GM13976 (cell line): Measurements from ENCODE around the gene GDA.
"Not testable (repeated sequence)": the region's sequence is repeated elsewhere in the genome, so short reads cannot be mapped to it uniquely, and the experiment has no call there.

Source experiments
- DNase-seq: peaks from one replicate; pipeline ENCODE4 v3.0.0; 2012; ENCODE audit warnings: low spot score
- in situ Hi-C: fragments of 300-500 bp; cut with MboI; formaldehyde crosslinking; loops from one replicate; pipeline ENCODE4 v1.12.0; 2022; ENCODE audit warnings: low sequenced_read_pairs, mixed read lengths, inconsistent platforms; ENCODE audit not compliant: unreplicated experiment
- TF ChIP-seq, protein P1 (sequence below): IDR thresholded peaks from 2 replicates; pipeline ENCODE4 v1.5.1; 2012; ENCODE audit warnings: borderline replicate concordance, mild to moderate bottlenecking; ENCODE audit not compliant: insufficient read depth; ENCODE audit errors: extremely low read depth, missing control alignments, control extremely low read depth

Gene GDA

DNA sequence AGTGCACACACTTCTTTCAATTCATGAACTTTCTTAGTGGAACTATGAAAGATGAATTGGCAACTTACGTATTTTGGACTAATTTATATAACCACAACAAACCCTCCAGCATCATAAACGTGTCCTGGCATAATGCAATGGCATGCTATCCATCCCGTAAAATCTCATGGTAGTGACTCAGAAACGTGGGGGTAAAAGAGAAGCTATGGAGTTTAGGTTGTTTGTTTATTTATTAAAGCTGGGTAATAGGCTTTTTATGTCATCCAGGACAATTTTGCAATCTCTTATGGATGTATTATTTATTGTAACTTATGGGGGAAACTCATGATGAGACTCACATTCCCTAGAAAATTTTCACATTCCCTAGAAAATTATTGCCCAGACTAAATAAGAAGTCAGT is 106.3 kb downstream of the GDA start:
- in situ Hi-C loops = loop anchor here (25.0 kb wide), 1 partner anchor 443 kb away; no protein-coding TSS in a partner anchor
- DNase-seq = no peak
- TF ChIP-seq, protein P1, sequence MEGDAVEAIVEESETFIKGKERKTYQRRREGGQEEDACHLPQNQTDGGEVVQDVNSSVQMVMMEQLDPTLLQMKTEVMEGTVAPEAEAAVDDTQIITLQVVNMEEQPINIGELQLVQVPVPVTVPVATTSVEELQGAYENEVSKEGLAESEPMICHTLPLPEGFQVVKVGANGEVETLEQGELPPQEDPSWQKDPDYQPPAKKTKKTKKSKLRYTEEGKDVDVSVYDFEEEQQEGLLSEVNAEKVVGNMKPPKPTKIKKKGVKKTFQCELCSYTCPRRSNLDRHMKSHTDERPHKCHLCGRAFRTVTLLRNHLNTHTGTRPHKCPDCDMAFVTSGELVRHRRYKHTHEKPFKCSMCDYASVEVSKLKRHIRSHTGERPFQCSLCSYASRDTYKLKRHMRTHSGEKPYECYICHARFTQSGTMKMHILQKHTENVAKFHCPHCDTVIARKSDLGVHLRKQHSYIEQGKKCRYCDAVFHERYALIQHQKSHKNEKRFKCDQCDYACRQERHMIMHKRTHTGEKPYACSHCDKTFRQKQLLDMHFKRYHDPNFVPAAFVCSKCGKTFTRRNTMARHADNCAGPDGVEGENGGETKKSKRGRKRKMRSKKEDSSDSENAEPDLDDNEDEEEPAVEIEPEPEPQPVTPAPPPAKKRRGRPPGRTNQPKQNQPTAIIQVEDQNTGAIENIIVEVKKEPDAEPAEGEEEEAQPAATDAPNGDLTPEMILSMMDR = no peak

DNA sequence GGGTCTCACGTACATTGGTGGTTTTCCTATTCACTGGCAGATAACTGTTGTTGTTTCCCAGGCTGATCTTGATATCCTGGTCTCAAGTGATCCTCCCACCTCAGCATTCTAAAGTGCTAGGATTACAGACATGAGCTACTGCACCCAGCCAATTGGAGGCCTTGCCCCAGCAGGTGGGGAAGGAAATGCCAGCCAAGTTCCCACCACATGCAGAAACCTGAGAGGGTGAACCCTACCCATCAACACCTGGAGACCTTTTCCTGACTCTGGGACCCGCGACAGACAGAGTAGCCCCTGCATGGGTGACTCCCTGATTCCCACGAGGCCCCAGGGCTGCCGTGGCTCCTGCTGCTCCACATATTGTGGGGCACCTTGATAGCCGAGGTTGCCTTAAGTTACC is 107.7 kb downstream of the GDA start:
- in situ Hi-C loops = loop anchor here (25.0 kb wide), 1 partner anchor 445 kb away; no protein-coding TSS in a partner anchor
- TF ChIP-seq, protein P1 = no peak
- DNase-seq = no peak

DNA sequence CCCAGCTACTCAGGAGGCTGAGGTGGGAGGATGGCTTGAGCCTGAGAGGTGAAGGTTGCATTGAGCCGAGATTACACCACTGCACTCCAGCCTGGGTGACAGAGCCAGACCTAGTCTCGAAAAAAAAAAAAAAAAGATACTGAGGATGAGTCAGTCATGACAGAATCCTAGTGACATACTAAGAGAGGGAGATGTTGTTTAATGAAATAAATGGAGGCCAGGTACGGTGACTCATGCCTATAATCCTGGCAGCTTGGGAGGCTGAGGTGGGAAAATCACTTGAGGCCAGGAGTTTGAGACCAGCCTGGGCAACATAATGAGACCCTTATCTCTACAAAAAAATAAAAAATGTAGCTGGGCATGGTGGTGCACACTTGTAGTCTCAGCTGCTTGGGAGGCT is 108.6 kb downstream of the GDA start:
- no peak for DNase-seq
- in situ Hi-C loops = loop anchor here (25.0 kb wide), 1 partner anchor 446 kb away; no protein-coding TSS in a partner anchor
- TF ChIP-seq, protein P1 = no peak

GRCh38 chr9:72262063-72262462 is 112.8 kb downstream of the GDA start:
- in situ Hi-C loops = loop anchor here (25.0 kb wide), 1 partner anchor 450 kb away; no protein-coding TSS in a partner anchor
- DNase-seq = no peak
- TF ChIP-seq, protein P1 = no peak

DNA sequence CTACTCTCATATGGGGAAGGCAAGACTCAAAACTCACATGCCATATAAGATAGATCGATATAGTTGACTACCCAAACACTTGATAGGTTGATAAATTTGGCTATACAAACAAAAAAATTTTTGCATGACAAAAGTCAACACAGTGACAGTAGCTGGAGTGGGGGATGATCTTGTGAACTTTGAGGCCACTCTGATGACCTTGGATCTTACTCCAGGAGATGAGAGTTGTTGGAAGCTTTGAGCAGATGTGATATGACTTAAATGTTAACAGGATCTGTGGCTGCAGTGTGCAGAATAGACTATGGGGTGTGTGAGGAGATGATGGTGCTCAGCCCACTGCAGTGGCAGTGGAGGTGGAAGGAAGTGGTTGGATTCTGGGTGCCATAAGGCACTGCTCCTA is 114.3 kb downstream of the GDA start:
- no peak for DNase-seq
- TF ChIP-seq, protein P1 = no peak

DNA sequence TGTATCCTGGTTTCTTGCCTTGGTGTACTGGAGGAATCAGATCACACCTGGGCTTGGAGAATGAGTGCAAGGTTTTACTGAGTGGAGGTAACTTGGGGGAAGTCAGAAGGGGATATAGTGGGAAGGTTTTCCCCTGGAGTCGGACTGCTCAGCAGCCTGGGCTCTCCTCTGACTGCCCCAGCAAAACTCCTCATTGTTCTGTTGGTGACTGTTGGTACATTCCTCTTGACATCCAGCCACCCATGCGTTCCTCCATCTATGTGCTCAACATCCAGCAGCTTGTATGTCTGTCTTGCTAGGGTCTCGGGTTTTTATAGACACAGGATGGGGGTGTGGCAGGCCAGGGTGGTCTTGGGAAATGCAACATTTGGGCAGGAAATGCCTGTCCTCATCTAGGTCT is 119.7 kb downstream of the GDA start:
- TF ChIP-seq, protein P1 = no peak
- in situ Hi-C loops = loop anchor here (25.0 kb wide), 1 partner anchor 457 kb away; no protein-coding TSS in a partner anchor

More for the DNA sequence above, 114.3 kb downstream of the GDA start:
- in situ Hi-C loops = loop anchor here (25.0 kb wide), 1 partner anchor 451 kb away; no protein-coding TSS in a partner anchor

GRCh38 chr9:72270359-72270758 is 121.1 kb downstream of the GDA start:
- in situ Hi-C loops = loop anchor here (10.0 to 25.0 kb wide), 2 partner anchors 66 to 458 kb away; no protein-coding TSS in a partner anchor
- not testable (repeated sequence) for DNase-seq

More for the DNA sequence above, 119.7 kb downstream of the GDA start:
- no peak for DNase-seq
